ENCODE data around the gene STX18.
"Not testable (repeated sequence)": the region's sequence is repeated elsewhere in the genome, so short reads cannot be mapped to it uniquely, and the experiment has no call there.

Gene STX18

DNA sequence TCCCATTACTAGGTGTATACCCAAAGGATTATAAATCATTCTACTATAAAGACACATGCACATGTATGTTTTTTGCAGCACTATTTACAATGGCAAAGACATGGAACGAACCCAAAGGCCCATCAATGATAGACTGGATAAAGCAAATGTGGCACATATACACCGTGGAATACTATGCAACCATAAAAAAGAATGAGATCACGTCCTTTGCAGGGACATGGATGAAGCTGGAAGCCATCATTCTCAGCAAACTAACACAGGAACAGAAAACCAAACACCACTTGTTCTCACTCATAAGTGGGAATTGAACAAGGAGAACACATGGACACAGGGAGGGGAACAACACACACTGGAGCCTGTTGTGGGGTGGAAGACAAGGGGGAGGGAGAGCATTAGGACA lies 31.2 kb downstream of the STX18 start:
- DNase-seq (ENCODE audit: low read depth in 2 of 2, low spot score in 1 of 2), result not testable (repeated sequence)

DNA sequence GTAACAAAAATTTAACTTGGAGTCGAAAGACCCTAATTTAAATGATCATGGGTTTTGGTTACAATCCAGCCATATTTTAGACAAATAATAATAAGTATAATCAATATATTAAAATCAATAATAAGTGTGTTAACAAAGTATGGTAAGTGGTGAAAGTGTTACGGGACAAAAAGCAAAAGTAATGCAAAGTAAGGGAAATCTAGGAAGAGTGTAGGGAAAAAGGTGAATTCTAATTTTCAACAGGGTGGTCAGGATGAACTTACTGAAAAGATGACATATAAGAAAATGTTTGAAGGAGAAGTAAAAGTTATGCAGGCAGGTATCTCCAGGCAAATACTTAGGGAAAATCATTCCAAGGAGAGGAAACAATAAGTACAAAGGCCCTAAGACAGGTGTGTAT lies 32.3 kb downstream of the STX18 start:
- no peak for DNase-seq (ENCODE audit: low read depth in 2 of 2, low spot score in 1 of 2)

DNA sequence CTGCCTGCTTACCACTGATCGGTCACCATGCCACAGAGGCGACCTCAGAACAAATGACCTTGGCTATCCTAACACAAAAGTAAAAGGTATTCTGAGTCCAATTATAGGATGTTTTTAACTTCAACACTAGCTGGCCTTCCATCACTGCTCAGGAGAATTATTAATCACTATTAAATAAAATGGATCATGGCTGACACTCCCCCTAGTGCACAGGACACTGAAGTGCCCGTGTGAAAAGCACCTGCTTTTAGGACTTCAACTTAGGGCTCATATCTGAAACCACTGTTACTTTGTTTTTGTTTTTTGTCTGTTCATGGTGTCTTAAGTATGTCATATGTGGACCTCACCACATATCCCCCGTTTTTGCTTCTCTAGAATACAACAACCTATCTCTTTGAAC lies 33.9 kb downstream of the STX18 start:
- no peak for DNase-seq (ENCODE audit: low read depth in 2 of 2, low spot score in 1 of 2)

DNA sequence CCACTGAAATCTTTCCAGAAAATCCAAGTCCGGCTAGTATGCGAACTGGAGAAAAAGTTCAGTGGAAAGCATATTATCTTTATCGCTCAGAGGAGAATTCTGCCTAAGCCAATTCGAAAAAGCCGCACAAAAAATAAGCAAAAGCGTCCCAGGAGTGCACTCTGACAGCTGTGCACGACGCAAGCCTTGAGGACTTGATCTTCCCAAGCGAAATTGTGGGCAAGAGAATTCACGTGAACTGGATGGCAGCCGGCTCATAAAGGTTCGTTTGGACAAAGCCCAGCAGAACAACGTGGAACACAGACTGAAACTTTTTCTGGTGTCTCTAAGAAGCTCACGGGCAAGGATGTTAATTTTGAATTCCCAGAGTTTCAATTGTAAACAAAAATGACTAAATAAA lies 34.4 kb downstream of the STX18 start:
- DNase-seq (ENCODE audit: low read depth in 2 of 2, low spot score in 1 of 2), result no peak

DNA sequence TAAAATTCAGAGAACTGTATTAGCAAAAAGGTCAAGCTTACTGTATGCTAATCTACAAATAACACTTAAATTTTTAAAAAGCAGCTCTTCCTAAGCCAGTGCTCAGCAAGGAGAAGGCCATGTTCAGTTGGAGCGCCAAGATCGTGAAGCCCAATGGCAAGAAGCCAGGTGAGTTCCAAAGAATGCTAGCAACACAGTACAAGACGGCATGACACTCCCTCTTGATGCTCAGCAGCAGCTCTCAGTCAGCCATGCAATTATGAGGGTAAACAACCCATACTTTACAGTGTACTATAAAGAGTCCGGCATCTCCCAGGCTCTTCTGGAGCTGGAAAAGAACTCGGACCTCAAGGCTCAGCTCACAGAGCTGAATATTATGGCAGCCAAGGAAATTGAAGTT lies 34.9 kb downstream of the STX18 start:
- DNase-seq (ENCODE audit: low read depth in 2 of 2, low spot score in 1 of 2), result no peak

DNA sequence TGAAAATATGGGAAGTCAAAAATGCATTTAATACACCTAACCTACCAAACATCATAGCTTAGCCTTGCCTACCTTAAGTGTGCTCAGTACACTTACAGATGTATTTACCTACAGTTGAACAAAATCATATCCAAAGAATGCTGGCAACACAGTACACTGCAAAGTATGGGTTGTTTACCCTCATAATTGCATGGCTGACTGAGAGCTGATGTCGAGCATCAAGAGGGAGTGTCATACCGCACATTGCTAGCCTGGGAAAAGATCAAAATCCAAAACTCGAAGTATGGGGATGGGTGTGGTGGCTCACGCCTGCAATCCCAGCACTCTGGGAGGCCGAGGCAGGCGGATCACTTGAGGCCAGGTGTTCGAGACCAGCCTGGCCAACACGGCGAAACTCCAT lies 36.6 kb downstream of the STX18 start:
- not testable (repeated sequence) for DNase-seq (ENCODE audit: low read depth in 2 of 2, low spot score in 1 of 2)

DNA sequence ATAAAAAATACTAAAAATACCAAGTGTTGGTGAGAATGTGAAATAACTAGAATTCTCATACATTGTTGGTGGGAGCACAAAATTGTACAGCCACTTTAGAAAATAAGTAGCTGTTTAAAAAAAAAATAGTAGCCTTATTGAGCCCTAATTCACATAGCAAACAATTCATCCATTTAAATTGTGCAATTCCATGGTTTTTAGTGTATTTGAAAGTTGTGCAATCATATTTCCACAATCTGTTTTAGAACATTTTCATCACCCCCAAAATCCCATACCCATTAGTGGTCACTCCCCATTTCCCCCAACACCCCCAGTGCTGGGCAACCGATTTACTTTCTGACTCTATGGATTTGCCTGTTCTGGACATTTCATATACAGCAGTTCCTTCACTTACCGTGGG lies 37.1 kb downstream of the STX18 start:
- DNase-seq (ENCODE audit: low read depth in 2 of 2, low spot score in 1 of 2), result no peak

DNA sequence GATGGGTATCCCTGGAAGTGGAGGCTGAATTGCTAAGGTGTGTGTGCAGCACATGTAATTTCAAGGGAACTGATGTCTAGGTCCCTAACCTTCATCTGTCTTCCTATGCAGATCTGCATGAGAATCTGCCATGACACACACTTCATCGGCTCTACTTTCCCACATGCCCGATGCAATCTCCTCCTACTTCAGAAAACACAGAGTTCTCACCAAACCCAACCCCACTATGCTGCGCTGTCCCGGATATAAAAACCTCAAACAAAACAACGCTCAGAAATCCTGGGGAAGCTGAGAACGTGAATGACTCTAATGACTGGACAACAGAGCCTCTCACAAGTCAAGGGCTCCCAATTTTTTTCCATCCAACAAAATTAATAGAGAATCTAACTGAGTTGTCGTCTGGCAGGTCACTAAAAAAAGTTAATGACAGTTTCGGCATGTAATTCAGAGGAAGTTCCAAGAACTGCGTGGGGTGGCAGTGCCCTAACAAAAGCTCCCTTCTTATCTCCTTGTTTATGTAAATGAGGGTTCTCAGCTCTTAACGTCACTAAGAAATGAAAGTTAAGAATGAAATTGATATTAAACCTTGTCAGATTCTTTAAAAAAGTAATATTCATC lies 39.0 kb downstream of the STX18 start:
- no peak for DNase-seq (ENCODE audit: low read depth in 2 of 2, low spot score in 1 of 2)

DNA sequence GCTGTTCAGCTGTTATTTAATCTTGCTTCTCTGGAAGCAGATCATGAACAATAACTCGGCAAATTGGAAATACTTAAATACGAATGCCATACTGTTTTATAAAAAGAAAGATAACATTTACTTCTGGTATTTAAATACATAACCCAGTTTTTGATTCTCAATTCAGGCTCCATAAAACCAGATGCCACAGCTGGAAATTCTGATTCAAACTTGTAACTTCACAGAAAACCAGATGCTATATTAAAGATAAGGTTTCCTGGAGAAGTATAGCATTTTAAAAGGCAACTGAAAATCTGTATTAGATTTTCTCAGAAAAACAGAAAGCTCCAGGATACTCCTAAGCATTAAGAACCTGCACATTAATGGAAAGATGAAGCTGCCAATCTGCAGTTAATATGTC lies 40.2 kb downstream of the STX18 start:
- no peak for DNase-seq (ENCODE audit: low read depth in 2 of 2, low spot score in 1 of 2)

DNA sequence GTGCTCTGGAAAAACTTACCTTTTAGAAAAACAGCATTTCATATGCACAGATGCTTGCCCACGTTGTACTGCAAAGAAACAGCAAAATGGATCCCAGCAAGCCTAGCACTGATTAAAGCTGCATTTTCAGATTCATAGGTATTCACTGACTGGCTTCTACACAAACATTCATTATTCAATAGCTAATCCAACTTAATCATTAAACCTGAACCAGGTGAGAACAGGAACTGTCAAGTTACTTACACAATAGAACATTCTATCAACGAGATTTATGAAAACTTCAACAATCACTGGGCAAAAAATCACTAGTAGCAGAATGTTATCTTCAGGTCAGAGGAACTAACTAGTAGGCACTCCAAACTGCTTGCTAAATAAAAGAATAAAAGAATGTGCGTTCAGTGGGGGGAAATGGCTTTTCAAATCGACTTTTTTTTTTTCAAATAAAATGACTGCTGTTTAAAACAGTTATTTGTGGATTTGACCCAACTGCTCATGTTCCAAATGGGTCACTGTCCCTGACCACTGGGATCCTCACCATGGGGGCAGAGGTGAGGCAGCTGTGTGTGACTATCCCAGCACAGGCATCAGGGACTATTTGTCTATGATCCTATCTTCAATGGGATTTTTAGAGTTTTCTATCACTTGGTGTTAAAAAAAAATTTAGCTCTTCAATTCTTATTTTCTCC lies 42.3 kb downstream of the STX18 start:
- no peak for DNase-seq (ENCODE audit: low read depth in 2 of 2, low spot score in 1 of 2)

DNA sequence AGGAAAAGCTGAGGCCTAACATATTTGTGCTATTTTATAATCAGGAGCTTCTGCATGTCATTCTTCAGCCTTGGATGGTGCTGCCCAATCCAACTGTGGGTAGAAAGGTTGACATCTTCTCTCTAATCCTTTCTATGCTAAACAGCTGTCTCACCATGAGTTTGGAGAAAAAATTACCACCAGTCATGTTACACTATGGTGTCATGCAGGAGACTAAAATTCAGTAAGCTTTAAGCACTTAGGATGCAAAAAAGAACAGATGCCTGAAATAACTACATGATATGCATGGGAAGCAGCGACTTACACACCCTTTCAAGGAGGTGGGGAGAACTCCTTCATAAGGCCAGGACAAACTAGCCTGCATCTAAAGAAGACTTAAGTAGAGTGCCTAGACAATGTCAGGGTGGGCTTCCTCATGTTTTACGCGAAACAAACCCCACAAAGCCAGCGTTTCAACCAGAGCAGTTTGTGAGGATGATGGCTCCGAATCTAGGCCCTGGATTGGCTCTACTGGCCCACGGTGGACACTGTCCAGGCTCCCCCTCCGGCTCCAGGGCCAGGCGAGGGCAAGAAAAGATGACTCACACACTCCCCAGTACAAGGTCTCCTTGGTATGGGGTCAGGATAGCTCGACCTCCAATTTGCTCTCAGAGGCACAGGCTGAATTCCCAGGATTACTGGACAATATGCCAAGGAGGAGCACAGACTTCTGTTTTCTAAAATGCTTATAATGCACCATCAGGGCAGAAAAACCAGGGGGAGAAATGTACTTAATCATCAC lies 45.1 kb downstream of the STX18 start:
- no peak for DNase-seq (ENCODE audit: low read depth in 2 of 2, low spot score in 1 of 2)

DNA sequence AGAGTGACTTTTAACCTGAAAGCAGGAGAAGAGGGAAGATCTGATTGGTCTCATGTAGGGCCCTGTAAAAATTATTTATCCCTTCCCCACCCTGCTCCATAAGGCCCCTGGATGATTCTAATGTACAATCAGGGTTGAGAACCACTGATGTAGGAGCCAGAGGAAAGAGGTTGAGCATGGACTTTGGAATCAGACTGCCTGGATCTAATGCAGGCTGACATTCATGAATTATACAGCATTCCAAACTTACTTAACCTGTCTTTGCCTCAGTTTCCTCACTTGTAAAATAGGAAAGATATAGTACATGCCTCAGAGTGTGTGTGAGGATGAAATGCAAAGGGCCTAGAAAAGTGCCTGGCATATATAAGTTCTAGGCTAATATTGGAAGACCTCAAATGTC lies 47.0 kb downstream of the STX18 start:
- no peak for DNase-seq (ENCODE audit: low read depth in 2 of 2, low spot score in 1 of 2)

DNA sequence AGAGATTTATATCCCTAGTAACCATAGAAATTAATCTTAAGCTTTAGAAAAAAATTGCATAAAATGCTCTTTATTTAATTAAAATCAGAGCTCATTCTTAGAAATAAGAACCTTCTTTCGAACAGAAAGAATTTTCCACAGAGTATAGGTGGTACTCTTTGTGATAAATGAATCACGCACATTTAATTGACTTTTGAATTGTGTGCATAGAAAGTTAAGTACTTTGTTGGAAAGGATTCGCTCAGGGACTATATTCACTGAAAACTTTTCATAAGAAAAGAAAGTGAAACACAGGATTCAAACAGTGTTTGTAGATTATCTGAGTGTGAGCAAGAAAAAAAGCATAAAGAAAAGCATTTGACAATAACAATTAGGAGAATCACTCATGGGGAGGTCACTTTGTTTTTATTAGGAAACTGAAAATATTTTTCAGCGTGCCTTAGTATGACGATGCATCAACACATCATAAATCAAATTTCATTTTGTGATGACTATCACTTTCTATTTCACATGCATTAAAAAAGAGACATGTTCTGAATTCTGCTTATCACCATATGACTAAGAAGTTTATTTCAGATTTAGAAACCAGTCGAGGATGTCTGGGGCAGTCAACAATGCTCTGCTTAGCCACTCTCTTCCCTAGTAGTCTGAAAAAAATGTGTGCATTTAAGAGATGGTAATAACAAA lies 49.5 kb downstream of the STX18 start:
- DNase-seq (ENCODE audit: low read depth in 2 of 2, low spot score in 1 of 2), result no peak

DNA sequence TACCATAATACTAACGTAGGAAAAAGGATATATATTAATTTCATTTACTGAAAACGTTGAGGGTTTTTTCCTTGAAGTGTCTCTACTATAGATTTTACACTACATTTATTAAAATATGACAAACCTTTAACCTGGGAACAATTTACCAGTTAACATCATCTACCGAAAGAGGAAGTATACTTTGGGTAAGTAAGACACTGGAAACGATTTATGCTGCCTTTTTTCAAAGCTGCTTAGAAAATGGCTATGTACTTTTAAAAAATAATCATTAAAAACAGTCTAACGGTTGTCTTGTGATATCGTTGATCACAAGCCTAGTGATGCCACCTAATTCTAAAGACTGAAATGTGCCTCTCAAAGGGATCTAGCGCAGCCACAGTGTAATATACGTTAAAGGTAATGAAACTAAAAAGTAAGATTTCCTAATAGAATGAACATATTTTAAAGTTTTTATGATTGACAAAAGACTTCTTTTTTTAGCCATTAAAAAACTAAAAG lies 50.4 kb downstream of the STX18 start:
- no peak for DNase-seq (ENCODE audit: low read depth in 2 of 2, low spot score in 1 of 2)

DNA sequence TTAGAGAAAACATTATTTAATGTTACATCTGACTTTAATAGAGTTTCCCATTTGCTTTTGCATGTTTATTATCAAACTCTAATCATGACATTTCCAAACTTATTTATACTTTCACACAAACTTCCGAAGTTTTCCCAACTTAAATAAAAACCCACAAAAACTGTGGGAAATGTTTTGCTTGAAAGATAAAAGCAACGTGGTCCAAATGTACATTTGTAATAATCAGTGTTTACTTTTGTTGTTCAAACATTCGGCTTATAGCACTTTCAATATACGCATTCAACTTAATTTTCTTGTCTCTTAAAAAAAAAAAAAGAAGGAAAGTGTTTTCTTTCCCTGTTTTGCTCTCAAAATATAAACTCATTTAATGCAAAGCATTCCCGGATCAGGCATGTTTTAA lies 51.0 kb downstream of the STX18 start:
- DNase-seq (ENCODE audit: low read depth in 2 of 2, low spot score in 1 of 2), result no peak

DNA sequence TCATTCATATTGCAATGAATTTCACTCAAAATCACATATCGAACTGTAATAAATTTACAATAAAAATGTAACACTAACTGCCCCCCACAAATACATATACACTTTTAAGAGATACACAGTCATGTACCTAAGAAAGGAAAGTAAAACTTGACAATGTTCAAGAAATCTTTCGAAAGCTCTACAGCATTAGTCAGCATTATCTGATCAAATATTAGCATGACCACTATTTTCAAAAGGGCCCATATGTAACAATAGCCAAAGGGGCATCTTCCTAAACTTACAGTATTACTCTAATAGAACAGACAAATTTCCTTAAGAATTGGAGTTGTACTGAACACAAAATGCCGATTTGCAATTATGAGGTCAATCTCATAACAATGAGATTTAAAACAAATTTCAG lies 51.8 kb downstream of the STX18 start:
- no peak for DNase-seq (ENCODE audit: low read depth in 2 of 2, low spot score in 1 of 2)

DNA sequence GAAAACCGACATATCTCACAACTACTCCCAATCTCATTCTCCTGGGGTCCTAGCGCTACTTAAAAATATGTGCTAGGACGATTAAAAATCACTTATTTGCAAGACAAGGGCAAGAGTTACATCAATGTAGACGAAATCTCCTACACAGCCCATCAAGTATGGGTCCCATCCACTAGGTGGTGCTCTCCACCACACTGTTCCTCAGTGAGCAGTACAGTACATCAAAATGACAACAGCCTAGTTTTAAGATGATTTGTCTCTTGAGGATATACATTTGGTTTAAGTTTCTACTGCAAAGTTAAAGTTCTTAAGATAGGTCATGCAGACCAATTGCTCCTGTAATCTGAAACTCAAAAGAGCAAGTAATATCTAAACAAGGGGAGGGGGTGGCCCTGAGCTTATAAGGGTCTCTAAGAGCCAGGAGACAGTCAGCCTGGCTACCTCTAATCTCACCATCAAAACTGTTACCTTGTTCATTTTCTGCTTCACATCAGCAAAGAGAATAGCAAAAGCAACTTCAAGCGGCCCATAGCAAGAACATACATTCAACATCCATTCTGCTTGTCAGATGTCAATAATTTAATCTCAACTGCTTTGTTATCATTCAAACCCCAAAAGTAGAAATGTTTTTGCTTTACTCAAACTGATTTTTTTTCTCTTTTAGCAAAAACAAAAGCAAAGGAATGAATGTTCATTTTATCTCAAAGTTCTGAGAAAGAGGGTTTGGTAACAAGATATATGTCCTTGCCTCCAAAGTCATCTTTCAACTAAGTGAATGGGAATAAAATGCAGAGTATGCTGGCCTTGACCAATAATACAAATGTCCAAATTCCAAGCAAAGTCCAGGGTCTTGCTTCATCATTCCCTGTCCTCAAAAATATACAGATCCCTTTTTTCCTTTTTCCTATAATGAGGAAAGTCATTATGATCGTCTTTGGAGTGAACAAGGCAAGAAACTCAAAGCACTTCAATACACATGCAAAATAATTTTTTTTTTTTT lies 53.1 kb downstream of the STX18 start:
- DNase-seq (ENCODE audit: low read depth in 2 of 2, low spot score in 1 of 2), result peak; percentile 32 to 50

DNA sequence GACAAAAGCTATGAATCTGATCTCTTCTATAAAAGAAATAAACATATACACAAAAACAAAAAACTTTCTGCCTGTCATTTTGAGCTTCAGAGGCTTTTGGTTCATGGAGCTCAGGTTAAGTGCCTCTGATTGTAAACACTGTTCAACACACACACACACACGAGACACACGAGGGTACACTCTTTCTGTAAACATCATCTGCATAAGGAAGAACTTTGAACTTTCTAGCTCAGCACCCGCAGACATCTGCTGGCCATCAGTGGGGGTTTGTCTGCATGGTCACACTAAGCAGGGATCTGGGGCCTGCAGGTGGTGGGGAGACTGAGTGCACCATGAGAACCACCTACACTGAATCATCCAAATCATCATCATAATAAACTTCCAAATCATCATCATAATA lies 54.9 kb downstream of the STX18 start:
- no peak for DNase-seq (ENCODE audit: low read depth in 2 of 2, low spot score in 1 of 2)

DNA sequence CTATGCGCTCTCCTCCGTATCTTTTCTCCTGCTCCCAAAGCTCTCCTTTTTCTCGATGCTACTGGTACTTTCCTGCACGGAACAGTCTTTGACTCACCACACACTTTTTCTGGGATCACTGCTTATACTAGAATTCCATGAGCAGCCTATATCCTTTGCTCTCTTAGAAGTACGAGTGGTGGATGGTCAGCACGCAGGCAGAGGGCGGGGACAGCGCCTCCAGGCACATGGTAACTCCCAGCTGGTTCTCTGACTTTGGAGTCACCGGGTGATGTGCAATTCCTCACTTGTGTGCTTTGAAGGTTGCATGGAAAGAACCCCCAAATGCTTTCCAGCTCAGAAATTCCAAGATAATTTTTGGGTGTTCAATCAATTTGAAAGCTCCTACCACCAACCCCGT lies 56.0 kb downstream of the STX18 start:
- DNase-seq (ENCODE audit: low read depth in 2 of 2, low spot score in 1 of 2), result no peak

DNA sequence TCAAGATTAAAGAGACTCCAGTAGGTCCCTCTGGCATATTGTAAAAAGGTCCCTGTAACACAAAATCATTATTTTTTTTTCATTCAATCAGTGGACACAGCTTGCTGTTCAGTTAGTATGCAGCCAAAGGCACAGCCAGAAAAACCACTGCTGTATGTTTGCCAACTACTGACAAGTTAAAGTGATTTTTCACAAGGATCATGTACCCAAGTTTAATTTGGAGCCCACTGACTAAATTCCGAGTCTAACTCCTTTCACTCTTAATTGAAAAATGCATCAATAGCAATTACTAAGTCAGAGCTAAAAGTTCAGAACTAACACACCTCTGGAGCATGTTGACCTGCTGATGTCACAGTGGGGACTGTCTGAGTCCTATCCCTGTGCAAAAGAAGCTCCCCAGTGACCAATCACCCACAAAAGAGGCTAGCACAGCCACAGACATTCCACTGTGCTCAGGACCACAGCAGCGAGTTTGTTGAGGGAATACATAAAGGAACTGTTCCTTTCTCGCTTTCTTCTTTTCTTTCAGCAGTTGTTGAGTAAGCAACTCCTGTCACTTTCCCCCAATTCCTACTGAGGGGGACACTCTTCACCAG lies 60.4 kb downstream of the STX18 start:
- DNase-seq (ENCODE audit: low read depth in 2 of 2, low spot score in 1 of 2), result no peak
